ENCODE measurements around the gene PHTF2.

DNA sequence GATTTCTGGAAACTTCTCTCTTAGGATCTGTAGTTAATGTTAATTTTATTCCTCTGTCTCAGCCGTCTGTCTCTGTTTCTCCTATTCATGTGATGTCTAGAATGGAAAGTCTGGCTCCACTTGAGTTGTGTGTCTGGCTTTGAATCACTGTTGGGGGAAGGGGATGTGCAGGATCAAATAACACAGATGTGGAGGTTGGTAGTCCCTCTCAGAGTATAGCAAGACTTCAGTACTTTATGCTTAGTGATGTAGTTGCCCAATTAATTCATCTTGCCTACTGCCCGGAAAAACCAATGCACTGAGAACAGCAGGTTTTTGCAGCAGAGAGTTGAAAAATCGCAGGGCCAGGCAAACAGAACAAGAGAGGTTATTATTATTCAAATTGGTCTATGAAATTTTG is 79.2 kb downstream of the PHTF2 start:
- TF ChIP-seq BHLHE40 (IDR thresholded peaks at IDR 0.05; ENCODE audit: borderline replicate concordance) (no peak), CTBP1 (IDR thresholded peaks at IDR 0.05; ENCODE audit: borderline replicate concordance) (no peak), ELF4 (IDR thresholded peaks at IDR 0.05) (no peak), L3MBTL2 (conservative IDR thresholded peaks at IDR 0.05) (no peak), FOXM1 (IDR thresholded peaks at IDR 0.05; ENCODE audit: borderline replicate concordance) (no peak), NFRKB (IDR thresholded peaks at IDR 0.05) (no peak), ARNT (IDR thresholded peaks at IDR 0.05) (no peak), FOXK2 (IDR thresholded peaks at IDR 0.05) (no peak)
- TF ChIP-seq, protein P1, sequence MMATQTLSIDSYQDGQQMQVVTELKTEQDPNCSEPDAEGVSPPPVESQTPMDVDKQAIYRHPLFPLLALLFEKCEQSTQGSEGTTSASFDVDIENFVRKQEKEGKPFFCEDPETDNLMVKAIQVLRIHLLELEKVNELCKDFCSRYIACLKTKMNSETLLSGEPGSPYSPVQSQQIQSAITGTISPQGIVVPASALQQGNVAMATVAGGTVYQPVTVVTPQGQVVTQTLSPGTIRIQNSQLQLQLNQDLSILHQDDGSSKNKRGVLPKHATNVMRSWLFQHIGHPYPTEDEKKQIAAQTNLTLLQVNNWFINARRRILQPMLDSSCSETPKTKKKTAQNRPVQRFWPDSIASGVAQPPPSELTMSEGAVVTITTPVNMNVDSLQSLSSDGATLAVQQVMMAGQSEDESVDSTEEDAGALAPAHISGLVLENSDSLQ (IDR thresholded peaks at IDR 0.05) = no peak

Measured in HEK293T (cell line).